Measurements from ENCODE around the gene TMEM207. TPM values are rescaled to one million over a fixed set of nuclear protein-coding genes. Genes with fewer than 3 reads are reported as not detected.
A peak's percentile ranks its signal among the peaks of the same experiment; 100 is the strongest.

Gene TMEM207
- total and polyA plus RNA-seq, 2 of the 8 experiments (the other 6 are each of a cell fraction or from before 2014, with no cell fraction given) = not detected

DNA sequence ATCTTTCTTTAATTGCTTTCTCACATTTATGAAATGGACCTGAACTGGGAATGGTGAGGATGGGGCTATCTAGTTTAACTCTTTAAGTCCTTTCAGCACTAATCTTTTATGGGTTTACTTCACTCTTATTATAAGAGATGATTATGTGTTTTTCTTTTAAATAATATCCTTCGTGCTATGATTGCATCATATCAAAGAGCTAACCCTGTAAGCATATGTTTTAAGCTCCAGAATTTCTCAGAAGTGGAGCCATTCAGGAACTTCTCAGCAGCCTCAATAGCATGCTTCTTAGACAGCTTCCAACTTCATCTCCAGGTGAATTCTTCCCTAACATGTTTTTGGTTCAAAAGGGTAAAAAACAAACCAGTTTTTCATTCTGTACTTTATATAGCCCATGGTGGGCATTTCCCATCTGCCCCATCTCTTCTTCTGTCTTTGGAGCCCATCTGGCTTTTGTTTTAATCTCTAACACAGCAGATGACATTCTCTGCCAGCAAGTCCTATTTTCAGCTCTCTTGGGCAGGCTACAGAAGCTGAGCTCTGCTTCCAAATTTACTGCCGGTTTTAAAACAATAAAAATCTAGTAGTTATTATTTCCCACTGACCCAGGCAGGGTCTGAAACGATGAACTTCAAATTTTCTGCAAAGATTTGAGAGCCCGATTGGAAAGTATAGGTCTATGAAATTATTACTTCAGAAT is 37.4 kb upstream of the TMEM207 start:
- peak; percentile 21; the same call in 1 of the 2 replicates for TF ChIP-seq CEBPB (IDR thresholded peaks at IDR 0.05; ENCODE audit: low read depth, low read length)
- TF ChIP-seq, protein P1, sequence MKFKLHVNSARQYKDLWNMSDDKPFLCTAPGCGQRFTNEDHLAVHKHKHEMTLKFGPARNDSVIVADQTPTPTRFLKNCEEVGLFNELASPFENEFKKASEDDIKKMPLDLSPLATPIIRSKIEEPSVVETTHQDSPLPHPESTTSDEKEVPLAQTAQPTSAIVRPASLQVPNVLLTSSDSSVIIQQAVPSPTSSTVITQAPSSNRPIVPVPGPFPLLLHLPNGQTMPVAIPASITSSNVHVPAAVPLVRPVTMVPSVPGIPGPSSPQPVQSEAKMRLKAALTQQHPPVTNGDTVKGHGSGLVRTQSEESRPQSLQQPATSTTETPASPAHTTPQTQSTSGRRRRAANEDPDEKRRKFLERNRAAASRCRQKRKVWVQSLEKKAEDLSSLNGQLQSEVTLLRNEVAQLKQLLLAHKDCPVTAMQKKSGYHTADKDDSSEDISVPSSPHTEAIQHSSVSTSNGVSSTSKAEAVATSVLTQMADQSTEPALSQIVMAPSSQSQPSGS (IDR thresholded peaks at IDR 0.05; ENCODE audit: low read length) = no peak
- Histone ChIP-seq H3K79me1 (ENCODE audit: low read depth, low read length) (no peaks in the 10 kb centered on the region), H3K56ac (replicated peaks; ENCODE audit: insufficient read length, low read depth, low read length) (no peak overlapping the region), H2AFZ (ENCODE audit: low read length) (no peak overlapping the region), H3K4me2 (ENCODE audit: insufficient read depth in 1 of 2, low read depth in 2 of 2, low read length in 2 of 2) (no peak overlapping the region), H3K9ac (replicated peaks in 1 of 4; ENCODE audit: extremely low read depth in 1 of 4, low read depth in 3 of 4, low read length in 3 of 4) (no peak overlapping the region), H3K27ac (ENCODE audit: low read depth, low read length) (no peak overlapping the region), H3K14ac (ENCODE audit: insufficient read length) (no peak overlapping the region), H4K91ac (replicated peaks; ENCODE audit: insufficient read length, low read length) (no peak overlapping the region), H4K8ac (ENCODE audit: extremely low read depth, insufficient read depth, low read length) (no peak overlapping the region), H4K20me1 (replicated peaks in 1 of 2; ENCODE audit: control insufficient read depth in 1 of 2, insufficient read depth in 2 of 2, low read length in 2 of 2) (no peaks in the 10 kb centered on the region), H3K79me2 (ENCODE audit: control insufficient read depth in 1 of 2, insufficient read depth in 2 of 2, low read length in 2 of 2) (no peaks in the 10 kb centered on the region), H2BK120ac (replicated peaks; ENCODE audit: low read depth, low read length) (no peak overlapping the region), H2BK20ac (ENCODE audit: low read length) (no peak overlapping the region), H2BK12ac (ENCODE audit: low read depth, low read length) (no peak overlapping the region), H3K18ac (ENCODE audit: extremely low read depth, low read length) (no peak overlapping the region), H3K4ac (replicated peaks; ENCODE audit: insufficient read length, low read depth, low read length) (no peak overlapping the region), H2BK5ac (ENCODE audit: low read depth, low read length) (no peak overlapping the region), H2BK15ac (ENCODE audit: low read length) (no peak overlapping the region), H3K23me2 (ENCODE audit: low read depth, low read length) (no peaks in the 10 kb centered on the region; the same call in 1 of the 2 replicates), H4K5ac (ENCODE audit: insufficient read length, low read depth, low read length) (no peak overlapping the region), H3K23ac (ENCODE audit: insufficient read length) (no peak overlapping the region), H2AK5ac (ENCODE audit: low read depth, low read length) (no peak overlapping the region), H3K27me3 (replicated peaks in 1 of 4; ENCODE audit: control insufficient read depth in 3 of 4, extremely low read depth in 1 of 4, insufficient read depth in 3 of 4, low read length in 3 of 4) (no peaks in the 10 kb centered on the region), H3K9me3 (ENCODE audit: insufficient read depth in 2 of 2, low read depth in 1 of 2, low read length in 1 of 2) (no peaks in the 10 kb centered on the region), H3K36me3 (ENCODE audit: control insufficient read depth in 2 of 4, insufficient read depth in 4 of 4, low read length in 3 of 4) (no peaks in the 10 kb centered on the region), H3K4me3 (ENCODE audit: extremely low read depth in 1 of 4, insufficient read depth in 2 of 4, low read depth in 3 of 4, low read length in 4 of 4) (no peak overlapping the region), H3K4me1 (replicated peaks in 1 of 4; ENCODE audit: control insufficient read depth in 3 of 4, insufficient read depth in 4 of 4, low read length in 3 of 4) (peaks cover 0 to 4% (median 0%) of the 10 kb centered on the region in 4 experiments; a peak in 1 of 7 replicates)
- CTCF ChIA-PET (ENCODE audit: partially characterized antibody) = interaction anchor here (0.7 kb wide), 1 partner anchor 28 kb away, joined by 3 read pairs; no protein-coding TSS in a partner anchor
- no peak for FAIRE-seq
- POLR2A ChIA-PET (ENCODE audit: partially characterized antibody) = no interaction called here
- 98% methylated on average over 4 of the region's 4 CpGs; no CpG with 5 or more reads in 1 of the 2 experiments for WGBS, 2 experiments (ENCODE audit: extremely low coverage in 1 of 2, insufficient coverage in 1 of 2, insufficient read length in 1 of 2, insufficient replicate concordance in 2 of 2, low coverage in 1 of 2, low lambda C conversion rate in 2 of 2, missing lambda C conversion rate in 1 of 2)
- no peak for DNase-seq (ENCODE audit: low read depth in 1 of 2, low spot score in 2 of 2)

All from H1 (cell line).